A673 (cell line): Measurements from ENCODE around the gene KRT76.

Experiments
- CTCF ChIP-seq: fragments of 300-800, 200-600 bp; sonication (generic); conservative IDR thresholded peaks from 2 replicates; pipeline ENCODE4 v1.5.1; 2017; ENCODE audit warnings: low read depth, mild to moderate bottlenecking, antibody characterized with exemption, low read length, moderate library complexity, mixed read lengths
- EZH2 ChIP-seq: fragments of 200-600 bp; sonication (generic); IDR thresholded peaks from 2 replicates; pipeline ENCODE4 v1.6.1; 2017; ENCODE audit warnings: borderline replicate concordance, low read depth, mild to moderate bottlenecking, mixed read lengths, antibody characterized with exemption, low read length; ENCODE audit not compliant: poor library complexity, severe bottlenecking

GRCh38 chr12:52771088-52771487, 6.1 kb downstream of the KRT76 start:
- TF ChIP-seq CTCF (no peak), EZH2 (no peak)
